CD14-positive monocyte (primary cell): Measurements from ENCODE around the gene RPS27L. TPM values are rescaled to one million over a fixed set of nuclear protein-coding genes. Genes with fewer than 3 reads are reported as not detected.
A peak's percentile ranks its signal among the peaks of the same experiment; 100 is the strongest.

ENCODE experiments used
- DNase-seq, 3 donors: peaks; one replicate each; pipeline ENCODE4 v3.0.0-alpha.2; 2011 to 2022
- H2AFZ ChIP-seq: 2 replicates; pipeline ENCODE4 v1.6.0; 2012; ENCODE audit warnings: mild to moderate bottlenecking, low read depth, low read length, inconsistent platforms; ENCODE audit not compliant: insufficient read depth, poor library complexity, severe bottlenecking
- H3K27ac ChIP-seq, 2 donors: 1 replicate in 1 of 2; 2 replicates in 1 of 2; pipeline ENCODE4 v1.5.1; 2012 to 2013; ENCODE audit warnings: low read length in 2 of 2, control low read depth in 1 of 2, inconsistent platforms in 1 of 2, low read depth in 1 of 2, mild to moderate bottlenecking in 1 of 2
- H3K27me3 ChIP-seq, 2 donors: one replicate each; pipeline versions ENCODE4 v1.6.0 to v1.6.1; 2011 to 2013; ENCODE audit warnings: low read length in 2 of 2; ENCODE audit not compliant: control insufficient read depth in 2 of 2, insufficient read depth in 2 of 2
- H3K36me3 ChIP-seq, 2 donors: replicated peaks in 1 of 2; 1 replicate in 1 of 2; 2 replicates in 1 of 2; pipeline versions ENCODE4 v1.5.1 to v1.6.1; 2012 to 2013; ENCODE audit warnings: low read length in 2 of 2, control low read depth in 1 of 2, inconsistent platforms in 1 of 2, mild to moderate bottlenecking in 1 of 2; ENCODE audit not compliant: insufficient read depth in 2 of 2, control insufficient read depth in 1 of 2
- H3K4me1 ChIP-seq, 2 donors: 1 replicate in 1 of 2; 2 replicates in 1 of 2; pipeline versions ENCODE4 v1.5.1 to v1.6.1; 2012 to 2013; ENCODE audit warnings: low read length in 2 of 2, control low read depth in 1 of 2, inconsistent platforms in 1 of 2, mild to moderate bottlenecking in 1 of 2, moderate library complexity in 1 of 2; ENCODE audit not compliant: insufficient read depth in 2 of 2, control insufficient read depth in 1 of 2
- H3K4me2 ChIP-seq: replicated peaks from 2 replicates; pipeline ENCODE3; 2012; ENCODE audit warnings: low read length, moderate library complexity, mild to moderate bottlenecking; ENCODE audit not compliant: poor library complexity, severe bottlenecking; ENCODE audit errors: extremely low read depth
- H3K4me3 ChIP-seq, 3 experiments: fragments of 200-600 bp in 1 of 3; sonication (generic) in 1 of 3; replicated peaks in 1 of 3; 1 replicate in 2 of 3; 2 replicates in 1 of 3; pipeline ENCODE4 v1.5.1; 2011 to 2013; ENCODE audit warnings: low read length in 3 of 3, mild to moderate bottlenecking in 3 of 3, control low read depth in 2 of 3, low read depth in 2 of 3, inconsistent platforms in 1 of 3, moderate library complexity in 1 of 3
- H3K79me2 ChIP-seq: 2 replicates; pipeline ENCODE4 v1.6.0; 2012; ENCODE audit warnings: mild to moderate bottlenecking, control low read depth, inconsistent platforms, low read length, moderate library complexity; ENCODE audit not compliant: insufficient read depth
- H3K9ac ChIP-seq: 2 replicates; pipeline ENCODE4 v1.6.0; 2017; ENCODE audit warnings: low read length, mild to moderate bottlenecking; ENCODE audit not compliant: insufficient read depth, poor library complexity, severe bottlenecking
- H3K9me3 ChIP-seq, 2 donors: replicated peaks in 1 of 2; 1 replicate in 1 of 2; 2 replicates in 1 of 2; pipeline versions ENCODE4 v1.5.1 to v1.6.1; 2012 to 2013; ENCODE audit warnings: low read length in 2 of 2, control low read depth in 1 of 2; ENCODE audit not compliant: control insufficient read depth in 1 of 2, insufficient read depth in 1 of 2
- H4K20me1 ChIP-seq: 2 replicates; pipeline ENCODE4 v1.6.0; 2012; ENCODE audit warnings: mild to moderate bottlenecking, low read length, control low read depth, moderate library complexity; ENCODE audit not compliant: insufficient read depth
- H3K27ac Mint-ChIP-seq, 7 donors: one replicate each; pipeline ENCODE4 v1.8.0; 2020; ENCODE audit warnings: mild to moderate bottlenecking in 7 of 7, mixed read lengths in 7 of 7, moderate library complexity in 6 of 7, inconsistent platforms in 2 of 7
- H3K27me3 Mint-ChIP-seq, 3 donors: one replicate each; pipeline ENCODE4 v1.8.0; 2021 to 2022; ENCODE audit warnings: low read depth in 3 of 3, mild to moderate bottlenecking in 3 of 3, mixed read lengths in 3 of 3, moderate library complexity in 3 of 3, inconsistent platforms in 1 of 3
- H3K36me3 Mint-ChIP-seq, 2 donors: one replicate each; pipeline ENCODE4 v1.8.0; 2020; ENCODE audit warnings: mixed read lengths in 2 of 2, inconsistent platforms in 1 of 2, mild to moderate bottlenecking in 1 of 2
- H3K4me1 Mint-ChIP-seq: one replicate; pipeline ENCODE4 v1.8.0; 2020; ENCODE audit warnings: mild to moderate bottlenecking, mixed read lengths
- H3K4me3 Mint-ChIP-seq, 2 donors: one replicate each; pipeline ENCODE4 v1.8.0; 2020; ENCODE audit warnings: mild to moderate bottlenecking in 2 of 2, mixed read lengths in 2 of 2, moderate library complexity in 1 of 2
- H3K9me3 Mint-ChIP-seq, 7 donors: one replicate each; pipeline ENCODE4 v1.8.0; 2020 to 2022; ENCODE audit warnings: mixed read lengths in 7 of 7, mild to moderate bottlenecking in 6 of 7, moderate library complexity in 6 of 7, inconsistent platforms in 2 of 7
- CTCF ChIP-seq: fragments of 200-600 bp; IDR thresholded peaks from one replicate; pipeline ENCODE4 v1.8.0; 2022; ENCODE audit warnings: antibody characterized with exemption, mild to moderate bottlenecking
- WGBS: methylation state at CpG from one replicate; pipeline ENCODE4 v1.1.5; 2013; ENCODE audit warnings: missing lambda C conversion rate; ENCODE audit not compliant: insufficient coverage; 5-methylcytosine and 5-hydroxymethylcytosine counted together
- intact Hi-C, 2 donors: fragments of 100-400 bp; cut with micrococcal nuclease; formaldehyde crosslinking; loops; one replicate each; pipeline versions ENCODE4 v1.15.0 to v1.15.1; 2023
- polyA plus RNA-seq, 3 donors: library from polyadenylated mRNA; depleted of rRNA in 1 of 3; unstranded in 2 of 3; stranded (reverse) in 1 of 3; fragments of 300-500 nt in 2 of 3; fragments of >200 nt in 1 of 3; fragmentation: Illumina TruSeq in 2 of 3; gene quantifications; 1 replicate in 2 of 3; 2 replicates in 1 of 3; pipeline ENCODE4 v1.2.3, GENCODE V29; 2012 to 2021

Gene RPS27L
- polyA plus RNA-seq, 3 donors, result 16.1 to 196 (median 178) TPM

- 48% methylated on average over 3 of the region's 3 CpGs for WGBS
These were observed 10.6 kb downstream of the RPS27L start for GRCh38 chr15:63146684-63147083.

GRCh38 chr15:63145426-63145825 lies 11.9 kb downstream of the RPS27L start:
- Mint-ChIP-seq H3K4me3 (no peak overlapping the region), H3K27me3 (peaks cover 0 to 1% (median 0%) of the 10 kb centered on the region in 3 donors), H3K9me3 (peaks cover 0 to 9% (median 0%) of the 10 kb centered on the region in 7 donors), H3K36me3 (peaks cover 48 to 85% of the 10 kb centered on the region in 2 donors), H3K4me1 (peaks cover 4% of the 10 kb centered on the region), H3K27ac (no peak overlapping the region)
- Histone ChIP-seq H3K9ac (no peak overlapping the region), H4K20me1 (peaks cover 25% of the 10 kb centered on the region), H3K27me3 (no peaks in the 10 kb centered on the region), H3K4me1 (no peaks in the 10 kb centered on the region), H3K4me2 (no peak overlapping the region), H3K27ac (no peak overlapping the region), H3K79me2 (no peaks in the 10 kb centered on the region), H3K4me3 (no peak overlapping the region), H3K36me3 (peaks cover 23 to 86% of the 10 kb centered on the region in 2 donors), H2AFZ (no peak overlapping the region), H3K9me3 (no peaks in the 10 kb centered on the region)
- TF ChIP-seq CTCF, result no peak
- intact Hi-C loops, result no loop called here
- no peak for DNase-seq
- WGBS, result no CpG with 5 or more reads among the region's 2 CpGs

More at GRCh38 chr15:63146684-63147083, 10.6 kb downstream of the RPS27L start:
- no peak for TF ChIP-seq CTCF
- Mint-ChIP-seq H3K27me3 (peaks cover 0 to 1% (median 0%) of the 10 kb centered on the region in 3 donors), H3K27ac (peak overlapping the region in 1 of 7 donors; percentile 57), H3K36me3 (peaks cover 40 to 77% of the 10 kb centered on the region in 2 donors), H3K4me1 (peaks cover 4% of the 10 kb centered on the region), H3K4me3 (no peak overlapping the region), H3K9me3 (peaks cover 0 to 9% (median 0%) of the 10 kb centered on the region in 7 donors)
- no peaks in the 10 kb centered on the region for H3K27me3 ChIP-seq
- no peaks in the 10 kb centered on the region for H3K79me2 ChIP-seq
- no peaks in the 10 kb centered on the region for H3K9me3 ChIP-seq
- no peak overlapping the region for H3K4me2 ChIP-seq
- DNase-seq, result no peak
- peaks cover 14 to 79% of the 10 kb centered on the region in 2 donors for H3K36me3 ChIP-seq
- no peaks in the 10 kb centered on the region for H3K4me1 ChIP-seq
- no peak overlapping the region for H3K27ac ChIP-seq
- H4K20me1 ChIP-seq, result peaks cover 17% of the 10 kb centered on the region
- intact Hi-C loops, result no loop called here
- no peak overlapping the region for H2AFZ ChIP-seq
- H3K4me3 ChIP-seq, result no peak overlapping the region
- H3K9ac ChIP-seq, result no peak overlapping the region
